ENCODE results near the gene CCDC186.

CCDC186 gene

GRCh38 chr10:114078346-114078745 is 95.7 kb downstream of the CCDC186 start:
- Histone ChIP-seq H3K4me3 (ENCODE audit: low read depth, low read length) (no peak overlapping the region), H3K36me3 (no peaks in the 10 kb centered on the region), H3K27me3 (no peaks in the 10 kb centered on the region), H3K4me1 (no peaks in the 10 kb centered on the region), H3K9me3 (no peaks in the 10 kb centered on the region)
- no peak for DNase-seq
- TF ChIP-seq CTCF (IDR thresholded peaks at IDR 0.05; ENCODE audit: low read depth, low read length), result no peak

GRCh38 chr10:114077815-114078219 is 96.2 kb downstream of the CCDC186 start:
- H3K4me3 ChIP-seq (ENCODE audit: low read depth, low read length), result no peak overlapping the region
- TF ChIP-seq CTCF (IDR thresholded peaks at IDR 0.05; ENCODE audit: low read depth, low read length), result no peak
- no peaks in the 10 kb centered on the region for H3K9me3 ChIP-seq
- no peaks in the 10 kb centered on the region for H3K4me1 ChIP-seq
- H3K36me3 ChIP-seq, result no peaks in the 10 kb centered on the region
- DNase-seq, result no peak
- no peaks in the 10 kb centered on the region for H3K27me3 ChIP-seq

GRCh38 chr10:114077347-114077746 is 96.7 kb downstream of the CCDC186 start:
- no peak overlapping the region for H3K4me3 ChIP-seq (ENCODE audit: low read depth, low read length)
- no peak for DNase-seq
- no peaks in the 10 kb centered on the region for H3K36me3 ChIP-seq
- no peaks in the 10 kb centered on the region for H3K4me1 ChIP-seq
- no peaks in the 10 kb centered on the region for H3K9me3 ChIP-seq
- no peaks in the 10 kb centered on the region for H3K27me3 ChIP-seq
- TF ChIP-seq CTCF (IDR thresholded peaks at IDR 0.05; ENCODE audit: low read depth, low read length), result no peak

GRCh38 chr10:114075093-114075492 is 98.9 kb downstream of the CCDC186 start:
- H3K4me1 ChIP-seq, result no peaks in the 10 kb centered on the region
- no peak overlapping the region for H3K4me3 ChIP-seq (ENCODE audit: low read depth, low read length)
- no peaks in the 10 kb centered on the region for H3K36me3 ChIP-seq
- H3K9me3 ChIP-seq, result no peaks in the 10 kb centered on the region
- TF ChIP-seq CTCF (IDR thresholded peaks at IDR 0.05; ENCODE audit: low read depth, low read length), result no peak
- no peaks in the 10 kb centered on the region for H3K27me3 ChIP-seq
- DNase-seq, result no peak

- no peak for DNase-seq
- Histone ChIP-seq H3K9me3 (no peaks in the 10 kb centered on the region), H3K27me3 (no peaks in the 10 kb centered on the region), H3K4me1 (no peaks in the 10 kb centered on the region), H3K36me3 (no peaks in the 10 kb centered on the region), H3K4me3 (ENCODE audit: low read depth, low read length) (no peak overlapping the region)
- no peak for TF ChIP-seq CTCF (IDR thresholded peaks at IDR 0.05; ENCODE audit: low read depth, low read length)
Observed at GRCh38 chr10:114073395-114074186, 100.4 kb downstream of the CCDC186 start.

GRCh38 chr10:114071178-114071577 is 102.8 kb downstream of the CCDC186 start:
- Histone ChIP-seq H3K4me1 (no peaks in the 10 kb centered on the region), H3K9me3 (no peaks in the 10 kb centered on the region), H3K36me3 (no peaks in the 10 kb centered on the region), H3K4me3 (ENCODE audit: low read depth, low read length) (no peak overlapping the region), H3K27me3 (no peaks in the 10 kb centered on the region)
- no peak for DNase-seq
- no peak for TF ChIP-seq CTCF (IDR thresholded peaks at IDR 0.05; ENCODE audit: low read depth, low read length)

Measured in BE2C (cell line).